GM23338 (cell line): Measurements from ENCODE around the gene BCR. TPM values are rescaled to one million over a fixed set of nuclear protein-coding genes. Genes with fewer than 3 reads are reported as not detected.

Experiments used
- ATAC-seq: fragments of 200-7000 bp; cut with Tn5 transposase; 3 replicates; pipeline ENCODE4 v1.9.1; 2020
- DNase-seq: peaks from one replicate; pipeline ENCODE4 v3.0.0-alpha.2; 2015; ENCODE audit warnings: low spot score
- H2AFZ ChIP-seq: fragments of 200-600 bp; sonication (generic); 2 replicates; pipeline ENCODE4 v1.8.0; 2016; ENCODE audit warnings: antibody characterized with exemption, mild to moderate bottlenecking, moderate library complexity
- H3F3A ChIP-seq: fragments of 200-600 bp; sonication (generic); replicated peaks from 2 replicates; pipeline ENCODE4 v1.8.0; 2017; ENCODE audit warnings: antibody characterized with exemption, mixed run types, low read depth
- H3K27ac ChIP-seq: fragments of 200-600 bp; sonication (generic); 2 replicates; pipeline ENCODE4 v1.6.1; 2016; ENCODE audit warnings: low read depth
- H3K27me3 ChIP-seq: fragments of 200-600 bp; sonication (generic); 2 replicates; pipeline ENCODE4 v1.8.0; 2016; ENCODE audit warnings: mild to moderate bottlenecking, mixed run types, moderate library complexity; ENCODE audit not compliant: insufficient read depth
- H3K36me3 ChIP-seq: fragments of 200-600 bp; sonication (generic); 2 replicates; pipeline ENCODE4 v1.8.0; 2016; ENCODE audit warnings: mild to moderate bottlenecking; ENCODE audit not compliant: insufficient read depth
- H3K4me1 ChIP-seq: fragments of 200-600 bp; sonication (generic); 2 replicates; pipeline ENCODE4 v1.8.0; 2016; ENCODE audit warnings: mild to moderate bottlenecking, moderate library complexity; ENCODE audit not compliant: insufficient read depth
- H3K4me2 ChIP-seq: fragments of 200-600 bp; sonication (generic); 2 replicates; pipeline ENCODE4 v1.7.1; 2017; ENCODE audit warnings: mixed run types
- H3K4me3 ChIP-seq: fragments of 200-600 bp; sonication (generic); 2 replicates; pipeline ENCODE4 v1.6.1; 2016; ENCODE audit warnings: mixed run types
- H3K79me2 ChIP-seq: fragments of 200-600 bp; sonication (generic); replicated peaks from 2 replicates; pipeline ENCODE4 v1.8.0; 2017; ENCODE audit warnings: mild to moderate bottlenecking; ENCODE audit not compliant: insufficient read depth
- H3K9me2 ChIP-seq: fragments of 200-600 bp; sonication (generic); 2 replicates; pipeline ENCODE4 v1.8.0; 2017; ENCODE audit not compliant: insufficient read depth
- H4K20me1 ChIP-seq: fragments of 200-600 bp; sonication (generic); replicated peaks from 2 replicates; pipeline ENCODE4 v1.8.0; 2017; ENCODE audit warnings: mild to moderate bottlenecking; ENCODE audit not compliant: insufficient read depth
- H3K27ac Mint-ChIP-seq: 2 replicates; pipeline ENCODE4 v1.8.0; 2020; ENCODE audit warnings: inconsistent platforms, mild to moderate bottlenecking, moderate library complexity, mixed read lengths
- H3K27me3 Mint-ChIP-seq: 3 replicates; pipeline ENCODE4 v1.8.0; 2022; ENCODE audit warnings: low read depth, mild to moderate bottlenecking, moderate library complexity, mixed read lengths, inconsistent platforms; ENCODE audit not compliant: insufficient read depth, poor library complexity
- H3K36me3 Mint-ChIP-seq: 3 replicates; pipeline ENCODE4 v1.8.0; 2021; ENCODE audit warnings: low read depth, mild to moderate bottlenecking, inconsistent platforms, moderate library complexity, mixed read lengths
- H3K4me1 Mint-ChIP-seq: 3 replicates; pipeline ENCODE4 v1.8.0; 2020; ENCODE audit warnings: mild to moderate bottlenecking, inconsistent platforms, mixed read lengths
- H3K4me3 Mint-ChIP-seq: 3 replicates; pipeline ENCODE4 v1.8.0; 2021; ENCODE audit warnings: moderate library complexity, mild to moderate bottlenecking, inconsistent platforms, mixed read lengths
- H3K9me3 Mint-ChIP-seq: 3 replicates; pipeline ENCODE4 v1.8.0; 2020; ENCODE audit warnings: moderate library complexity, mild to moderate bottlenecking, inconsistent platforms, mixed read lengths
- CREB1 ChIP-seq: fragments of 250-450 bp; sonication (Bioruptor Pico); IDR thresholded peaks from 2 replicates; pipeline ENCODE4 v1.5.0; 2020; ENCODE audit warnings: low read depth, mild to moderate bottlenecking, moderate library complexity
- CTCF ChIP-seq, 2 experiments: fragments of 200-600 bp in 1 of 2; sonication (generic) in 1 of 2; conservative IDR thresholded peaks; 2 replicates each; pipeline versions ENCODE4 v1.5.1 to v1.6.1; 2016 to 2017; ENCODE audit warnings: antibody characterized with exemption in 2 of 2, low read depth in 2 of 2, mild to moderate bottlenecking in 2 of 2, moderate library complexity in 1 of 2
- EZH2 ChIP-seq: fragments of 200-600 bp; sonication (generic); IDR thresholded peaks from one replicate; pipeline ENCODE4 v1.8.0; 2017; ENCODE audit warnings: antibody characterized with exemption, mild to moderate bottlenecking, low read depth; ENCODE audit not compliant: unreplicated experiment
- JUNB ChIP-seq: IDR thresholded peaks from one replicate; pipeline ENCODE4 v1.6.1; 2016; ENCODE audit warnings: antibody characterized with exemption; ENCODE audit not compliant: unreplicated experiment
- POLR2AphosphoS5 ChIP-seq: IDR thresholded peaks from 2 replicates; pipeline ENCODE4 v1.6.1; 2016; ENCODE audit warnings: antibody characterized with exemption, low read depth
- STAT1 ChIP-seq: IDR thresholded peaks from one replicate; pipeline ENCODE4 v1.6.1; 2016; ENCODE audit warnings: antibody characterized with exemption; ENCODE audit not compliant: unreplicated experiment
- ZNF114 ChIP-seq: fragments of 250-450 bp; sonication (Bioruptor Pico); IDR thresholded peaks from 2 replicates; pipeline ENCODE4 v1.5.0; 2020; ENCODE audit warnings: mild to moderate bottlenecking, moderate library complexity
- ZNF331 ChIP-seq: fragments of 250-450 bp; sonication (Bioruptor Pico); IDR thresholded peaks from 2 replicates; pipeline ENCODE4 v1.5.0; 2020; ENCODE audit warnings: low read depth, mild to moderate bottlenecking, moderate library complexity
- polyA plus RNA-seq: library from polyadenylated mRNA; unstranded; fragments of >200 nt; fragmentation: Nextera tagmentation; extraction: Ambion mirVana; gene quantifications from 2 replicates; pipeline ENCODE4 v1.2.1, GENCODE V29; 2016
- total RNA-seq: library from RNA; depleted of rRNA; stranded (reverse); fragments of >200 nt; shearing (Covaris generic); gene quantifications from 2 replicates; pipeline ENCODE4 v1.2.3, GENCODE V29; 2014
- TF ChIP-seq, protein P1 (sequence below): IDR thresholded peaks from 2 replicates; pipeline ENCODE4 v1.6.1; 2016; ENCODE audit warnings: antibody characterized with exemption

BCR gene
- total and polyA plus RNA-seq, 2 experiments from 2014 or later = 17.7 to 121 TPM

DNA sequence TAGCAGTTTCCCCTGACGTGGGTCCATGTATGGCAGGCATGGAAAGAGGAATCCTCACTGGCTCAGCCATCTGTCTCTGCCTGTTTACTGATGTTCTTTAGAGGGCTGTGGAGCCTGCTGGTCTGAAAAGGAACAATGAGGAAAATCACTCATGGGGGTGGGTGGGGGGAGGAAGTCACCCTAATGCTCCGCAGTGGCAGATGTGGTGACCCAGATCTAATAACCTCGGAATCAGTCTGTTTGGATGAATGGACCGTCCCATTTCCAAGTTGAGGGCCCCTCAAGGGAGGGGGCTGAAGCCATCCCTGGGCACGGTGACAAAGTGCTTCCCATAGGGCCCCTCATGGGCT is 4.4 kb downstream of the BCR start:
- no peaks in the 10 kb centered on the region for H3K36me3 ChIP-seq
- Mint-ChIP-seq H3K27ac (peak overlapping the region; percentile 20; the same call in 1 of the 2 replicates), H3K9me3 (no peaks in the 10 kb centered on the region; the same call in 2 of the 3 replicates), H3K4me1 (peaks cover 65% of the 10 kb centered on the region), H3K27me3 (peaks cover 28% of the 10 kb centered on the region), H3K36me3 (peaks cover 44% of the 10 kb centered on the region), H3K4me3 (peak overlapping the region; percentile 48)
- peaks cover 9% of the 10 kb centered on the region; the same call in 1 of the 2 replicates for H3F3A ChIP-seq
- H3K27me3 ChIP-seq = peaks cover 11% of the 10 kb centered on the region
- no peak overlapping the region for H2AFZ ChIP-seq
- TF ChIP-seq EZH2 (no peak), STAT1 (no peak)
- ATAC-seq = no peak
- H3K4me3 ChIP-seq = peak overlapping the region; percentile 66; the same call in 1 of the 2 replicates
- peaks cover 86% of the 10 kb centered on the region for H3K79me2 ChIP-seq
- no peak for DNase-seq
- peaks cover 63% of the 10 kb centered on the region for H3K4me1 ChIP-seq
- H3K9me2 ChIP-seq = no peaks in the 10 kb centered on the region
- peak overlapping the region; percentile 93 for H3K4me2 ChIP-seq
- no peak overlapping the region for H3K27ac ChIP-seq
- H4K20me1 ChIP-seq = peaks cover 74% of the 10 kb centered on the region

DNA sequence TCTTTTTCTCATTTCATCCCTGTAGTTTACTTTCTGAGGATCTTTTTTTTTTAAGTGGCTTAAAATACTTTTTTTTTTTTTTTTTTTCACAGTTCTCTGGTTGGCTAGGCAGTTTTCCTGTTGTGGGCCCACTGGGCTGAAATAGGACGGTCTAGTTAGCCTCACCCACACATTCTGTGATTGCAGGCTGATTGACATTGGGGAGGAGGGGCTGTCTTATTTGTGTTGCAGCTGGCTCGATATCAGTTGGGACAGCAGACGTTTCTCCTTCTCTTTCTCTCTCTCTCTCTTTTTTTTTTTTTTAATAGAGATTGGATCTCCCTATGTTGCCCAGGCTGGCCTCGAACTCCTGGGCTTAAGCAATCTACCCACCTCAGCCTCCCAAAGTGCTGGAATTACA is 6.9 kb downstream of the BCR start:
- peaks cover 15% of the 10 kb centered on the region for H3K27me3 Mint-ChIP-seq
- Histone ChIP-seq H2AFZ (no peak overlapping the region), H3K4me1 (peaks cover 76% of the 10 kb centered on the region), H3K79me2 (peaks cover 100% of the 10 kb centered on the region), H3K27me3 (peaks cover 1% of the 10 kb centered on the region; the same call in 1 of the 2 replicates), H4K20me1 (peaks cover 91% of the 10 kb centered on the region), H3K27ac (no peak overlapping the region), H3K36me3 (no peaks in the 10 kb centered on the region), H3F3A (peaks cover 7% of the 10 kb centered on the region; the same call in 1 of the 2 replicates), H3K4me3 (no peak overlapping the region), H3K4me2 (no peak overlapping the region), H3K9me2 (no peaks in the 10 kb centered on the region)
- no peak overlapping the region for H3K4me3 Mint-ChIP-seq
- H3K9me3 Mint-ChIP-seq = no peaks in the 10 kb centered on the region; the same call in 2 of the 3 replicates
- H3K27ac Mint-ChIP-seq = no peak overlapping the region
- TF ChIP-seq JUNB (no peak), ZNF114 (CRISPR knock-in tag) (no peak), CREB1 (no peak), ZNF331 (no peak), POLR2AphosphoS5 (no peak), CTCF (conservative IDR thresholded peaks at IDR 0.05; ENCODE audit: low read depth in 2 of 2) (no peak), STAT1 (no peak)
- TF ChIP-seq, protein P1, sequence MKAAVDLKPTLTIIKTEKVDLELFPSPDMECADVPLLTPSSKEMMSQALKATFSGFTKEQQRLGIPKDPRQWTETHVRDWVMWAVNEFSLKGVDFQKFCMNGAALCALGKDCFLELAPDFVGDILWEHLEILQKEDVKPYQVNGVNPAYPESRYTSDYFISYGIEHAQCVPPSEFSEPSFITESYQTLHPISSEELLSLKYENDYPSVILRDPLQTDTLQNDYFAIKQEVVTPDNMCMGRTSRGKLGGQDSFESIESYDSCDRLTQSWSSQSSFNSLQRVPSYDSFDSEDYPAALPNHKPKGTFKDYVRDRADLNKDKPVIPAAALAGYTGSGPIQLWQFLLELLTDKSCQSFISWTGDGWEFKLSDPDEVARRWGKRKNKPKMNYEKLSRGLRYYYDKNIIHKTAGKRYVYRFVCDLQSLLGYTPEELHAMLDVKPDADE = no peak
- DNase-seq (no peak), ATAC-seq (no peak)
- peaks cover 73% of the 10 kb centered on the region for H3K4me1 Mint-ChIP-seq
- peaks cover 44% of the 10 kb centered on the region for H3K36me3 Mint-ChIP-seq
